Activated CD4-positive, alpha-beta T cell treated with anti-CD3 and anti-CD28 coated beads for 1 hour (primary cell): ENCODE measurements around the gene TSEN34.
A peak's percentile ranks its signal among the peaks of the same experiment; 100 is the strongest.
"Not testable (repeated sequence)": the region's sequence is repeated elsewhere in the genome, so short reads cannot be mapped to it uniquely, and the experiment has no call there.

Experiments
- DNase-seq: peaks from one replicate; pipeline ENCODE4 v3.0.0-alpha.2; 2020

TSEN34 gene

GRCh38 chr19:54209811-54210494 is 18.8 kb downstream of the TSEN34 start:
- no peak for DNase-seq

GRCh38 chr19:54211235-54211634 is 20.1 kb downstream of the TSEN34 start:
- DNase-seq: no peak

DNA sequence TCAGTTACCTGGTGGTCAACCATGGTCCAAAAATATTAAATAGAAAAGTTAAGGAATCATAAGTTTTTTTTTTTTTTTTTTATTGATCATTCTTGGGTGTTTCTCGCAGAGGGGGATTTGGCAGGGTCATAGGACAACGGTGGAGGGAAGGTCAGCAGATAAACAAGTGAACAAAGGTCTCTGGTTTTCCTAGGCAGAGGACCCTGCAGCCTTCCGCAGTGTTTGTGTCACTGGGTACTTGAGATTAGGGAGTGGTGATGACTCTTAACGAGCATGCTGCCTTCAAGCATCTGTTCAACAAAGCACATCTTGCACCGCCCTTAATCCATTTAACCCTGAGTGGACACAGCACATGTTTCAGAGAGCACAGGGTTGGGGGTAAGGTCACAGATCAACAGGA is 23.1 kb downstream of the TSEN34 start:
- not testable (repeated sequence) for DNase-seq

DNA sequence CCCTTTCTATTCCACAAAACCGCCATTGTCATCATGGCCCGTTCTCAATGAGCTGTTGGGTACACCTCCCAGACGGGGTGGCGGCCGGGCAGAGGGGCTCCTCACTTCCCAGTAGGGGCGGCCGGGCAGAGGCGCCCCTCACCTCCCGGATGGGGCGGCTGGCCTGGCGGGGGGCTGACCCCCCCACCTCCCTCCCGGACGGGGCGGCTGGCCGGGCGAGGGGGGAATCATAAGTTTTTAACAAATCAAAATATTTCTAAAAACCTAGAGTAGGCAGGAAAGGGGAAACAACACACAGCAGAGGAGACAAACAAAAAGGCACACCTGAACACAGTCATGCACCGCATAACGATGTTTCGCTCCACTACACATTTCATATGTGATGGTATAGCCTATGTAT is 23.6 kb downstream of the TSEN34 start:
- DNase-seq: not testable (repeated sequence)

DNA sequence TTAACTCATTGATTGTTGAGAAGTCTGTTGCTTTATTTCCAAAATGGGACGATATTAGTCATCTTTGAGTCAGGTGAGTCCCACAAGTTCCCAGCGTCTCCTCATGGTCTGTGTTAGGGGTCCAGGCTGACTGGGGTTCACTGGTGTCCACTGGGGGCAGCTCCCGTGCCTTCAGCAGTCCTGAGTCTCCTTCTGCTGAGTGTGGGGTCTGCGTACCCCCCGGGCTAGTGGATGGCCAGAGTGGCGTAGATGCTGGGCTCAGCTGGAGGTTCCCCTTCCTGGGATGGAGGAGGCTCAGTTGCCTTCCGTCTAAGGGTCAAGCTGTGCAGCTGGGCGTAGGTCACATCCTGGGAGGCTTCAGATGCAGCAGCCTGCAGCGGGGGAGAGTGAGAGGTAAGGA is 25.8 kb downstream of the TSEN34 start:
- DNase-seq: no peak

- not testable (repeated sequence) for DNase-seq
Measured at GRCh38 chr19:54217517-54218247, 26.6 kb downstream of the TSEN34 start.

DNA sequence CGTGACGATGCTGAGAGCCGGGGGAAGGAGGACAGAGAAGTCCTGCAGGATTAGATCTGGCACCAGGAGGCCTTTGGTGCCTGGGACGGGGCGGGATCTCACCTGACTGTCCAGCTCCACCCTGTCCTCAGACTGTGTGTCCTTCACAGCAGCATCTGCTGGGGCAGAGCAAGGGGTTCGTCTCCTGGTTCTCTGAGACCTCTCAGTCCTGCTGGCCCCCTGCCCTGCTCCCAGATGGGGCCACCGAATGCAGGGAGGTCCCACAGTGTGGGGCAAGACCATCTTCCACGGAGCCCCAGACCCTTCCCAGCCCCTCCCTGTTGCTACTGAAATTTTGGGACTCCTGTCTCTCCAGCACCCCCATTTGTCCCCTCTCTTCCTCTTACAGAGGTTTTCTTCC is 27.2 kb downstream of the TSEN34 start:
- DNase-seq: no peak

- no peak for DNase-seq
Measured at GRCh38 chr19:54218960-54219661, 28.0 kb downstream of the TSEN34 start.

DNA sequence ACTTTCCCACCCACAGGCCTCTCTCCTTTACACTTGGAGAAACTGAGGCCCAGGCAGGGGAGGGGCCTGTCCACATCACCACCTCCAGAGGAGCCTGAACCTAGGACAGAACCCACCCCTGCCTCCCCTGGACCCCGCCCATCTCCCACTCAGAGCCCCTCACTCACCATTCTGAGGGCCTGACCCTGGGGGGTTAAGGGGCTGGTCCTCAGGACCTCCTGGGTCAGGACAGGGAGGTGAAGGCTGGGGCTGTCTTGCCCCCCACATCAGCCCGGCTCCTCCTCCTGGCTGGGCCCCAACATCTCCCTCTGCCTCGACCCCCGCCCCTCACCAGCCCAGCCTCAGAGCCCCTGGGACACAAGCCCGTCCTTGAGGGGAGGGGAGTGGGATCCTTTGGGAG is 28.6 kb downstream of the TSEN34 start:
- DNase-seq: not testable (repeated sequence)

DNA sequence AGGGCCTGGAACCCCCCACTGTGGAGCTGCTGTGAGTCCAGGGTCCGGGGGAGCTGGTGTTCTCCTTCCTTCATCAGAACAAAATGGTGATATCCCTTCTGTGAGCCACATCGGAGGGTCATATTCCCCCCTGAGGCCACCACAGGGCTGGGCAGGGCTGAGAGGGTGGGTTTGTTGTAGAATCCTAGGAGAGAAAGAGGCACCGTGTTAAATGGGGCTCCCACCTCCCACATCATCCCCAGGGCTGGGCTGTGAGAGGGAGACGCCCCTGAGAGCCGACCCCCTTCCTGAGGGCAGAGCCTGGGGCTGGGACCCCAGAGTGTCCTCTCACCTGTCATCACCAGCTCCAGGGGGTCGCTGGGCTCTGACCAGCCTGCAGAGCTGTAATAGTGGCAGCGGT is 30.8 kb downstream of the TSEN34 start:
- not testable (repeated sequence) for DNase-seq

- DNase-seq: not testable (repeated sequence)
Measured at GRCh38 chr19:54222474-54223276, 31.6 kb downstream of the TSEN34 start, which contains the start of gene LILRB3. Gene LILRB3 (minus strand): TSS chr19:54223007. CDS start chr19:54222976, 31 bp downstream.

DNA sequence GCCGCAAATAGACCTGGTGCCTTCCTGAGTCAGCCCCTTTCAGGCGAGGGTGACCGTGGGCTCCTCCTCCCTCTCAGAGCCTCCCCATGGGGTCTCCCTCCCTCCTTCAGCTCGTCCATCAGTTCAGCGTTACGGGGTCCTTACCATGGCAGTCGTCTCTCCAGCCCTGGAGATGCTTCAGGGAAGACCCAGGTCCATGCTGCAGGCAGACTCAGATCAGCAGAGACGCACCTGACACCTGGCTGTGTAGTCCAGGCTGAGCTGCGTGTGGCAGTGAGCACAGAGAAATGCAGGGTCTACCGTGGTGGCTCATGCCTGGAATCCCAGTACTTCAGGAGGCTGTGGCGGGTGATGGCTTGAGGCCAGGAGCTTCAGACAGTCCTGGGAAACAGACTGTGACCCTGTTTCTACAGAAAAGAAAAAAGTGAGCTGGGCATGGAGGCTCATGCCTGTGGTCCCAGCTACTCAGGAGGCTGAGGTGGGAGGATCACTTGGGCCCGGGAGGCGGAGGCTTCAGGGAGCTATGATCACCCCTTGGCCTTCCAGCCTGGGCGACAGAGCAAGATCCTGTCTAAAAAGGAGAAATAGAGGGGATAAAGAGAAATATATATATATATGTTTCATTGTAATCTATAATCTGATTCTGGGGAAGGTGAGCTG is 32.3 kb downstream of the TSEN34 start:
- not testable (repeated sequence) for DNase-seq

GRCh38 chr19:54223937-54224281 is 32.8 kb downstream of the TSEN34 start:
- DNase-seq: not testable (repeated sequence)

DNA sequence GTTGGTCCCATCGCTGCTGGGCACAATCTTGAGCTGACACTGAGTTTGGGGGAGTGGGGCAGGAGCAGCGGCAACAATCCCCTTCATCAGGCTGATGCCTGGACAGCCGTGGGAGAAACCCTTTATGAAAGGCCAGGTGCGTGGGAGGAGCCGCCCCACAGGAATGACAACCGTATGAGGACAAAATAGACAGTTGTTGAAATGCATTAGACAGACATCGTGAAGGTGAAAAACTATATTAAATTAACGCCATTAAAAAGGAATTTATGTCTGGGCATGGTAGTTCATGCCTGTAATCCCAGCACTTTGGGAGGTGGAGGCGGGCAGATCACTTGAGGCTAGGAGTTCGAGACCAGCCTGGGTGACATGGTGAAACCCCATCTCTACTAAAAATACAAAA is 33.5 kb downstream of the TSEN34 start:
- not testable (repeated sequence) for DNase-seq

DNA sequence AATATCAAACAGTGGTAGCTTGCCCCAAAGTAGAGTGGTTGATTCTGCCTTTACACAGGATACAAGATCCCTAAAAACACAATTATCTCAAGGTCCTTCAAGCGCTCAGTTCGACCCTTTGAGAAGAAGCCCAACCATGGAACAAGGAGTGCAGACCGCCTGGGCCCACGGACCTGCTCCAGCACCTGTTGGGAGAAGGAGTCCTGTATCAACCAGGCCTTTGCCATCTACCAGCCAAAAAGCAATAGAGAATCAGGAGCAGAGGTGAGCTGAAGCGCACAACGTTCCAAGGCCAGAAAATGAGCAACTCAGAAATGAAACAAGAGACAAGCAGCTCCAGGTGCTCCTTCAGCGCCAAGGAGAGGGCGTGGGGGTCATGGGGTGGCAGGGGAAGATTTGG is 38.0 kb downstream of the TSEN34 start:
- DNase-seq: no peak

DNA sequence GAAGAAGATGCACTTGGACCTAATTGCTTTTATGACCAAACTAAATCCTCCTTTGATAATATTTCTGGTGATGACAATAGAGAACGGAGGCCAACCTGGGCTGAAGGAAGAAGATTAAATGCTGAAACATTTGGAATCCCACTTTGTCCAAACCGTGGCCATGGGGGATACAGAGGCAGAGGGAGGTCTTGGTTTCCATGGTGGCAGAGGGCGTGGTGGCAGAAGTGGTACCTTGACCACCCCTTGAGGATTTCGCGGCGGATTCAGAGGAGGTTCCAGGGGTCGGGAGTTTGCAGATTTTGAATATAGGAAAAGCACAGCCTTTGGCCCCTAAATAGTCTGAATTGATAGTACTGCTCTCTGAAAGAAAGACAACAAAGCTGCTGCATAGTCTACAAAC is 38.9 kb downstream of the TSEN34 start:
- no peak for DNase-seq

GRCh38 chr19:54231077-54231931 is 40.2 kb downstream of the TSEN34 start:
- DNase-seq: peak; percentile 76

GRCh38 chr19:54233941-54234340 is 42.8 kb downstream of the TSEN34 start:
- no peak for DNase-seq

DNA sequence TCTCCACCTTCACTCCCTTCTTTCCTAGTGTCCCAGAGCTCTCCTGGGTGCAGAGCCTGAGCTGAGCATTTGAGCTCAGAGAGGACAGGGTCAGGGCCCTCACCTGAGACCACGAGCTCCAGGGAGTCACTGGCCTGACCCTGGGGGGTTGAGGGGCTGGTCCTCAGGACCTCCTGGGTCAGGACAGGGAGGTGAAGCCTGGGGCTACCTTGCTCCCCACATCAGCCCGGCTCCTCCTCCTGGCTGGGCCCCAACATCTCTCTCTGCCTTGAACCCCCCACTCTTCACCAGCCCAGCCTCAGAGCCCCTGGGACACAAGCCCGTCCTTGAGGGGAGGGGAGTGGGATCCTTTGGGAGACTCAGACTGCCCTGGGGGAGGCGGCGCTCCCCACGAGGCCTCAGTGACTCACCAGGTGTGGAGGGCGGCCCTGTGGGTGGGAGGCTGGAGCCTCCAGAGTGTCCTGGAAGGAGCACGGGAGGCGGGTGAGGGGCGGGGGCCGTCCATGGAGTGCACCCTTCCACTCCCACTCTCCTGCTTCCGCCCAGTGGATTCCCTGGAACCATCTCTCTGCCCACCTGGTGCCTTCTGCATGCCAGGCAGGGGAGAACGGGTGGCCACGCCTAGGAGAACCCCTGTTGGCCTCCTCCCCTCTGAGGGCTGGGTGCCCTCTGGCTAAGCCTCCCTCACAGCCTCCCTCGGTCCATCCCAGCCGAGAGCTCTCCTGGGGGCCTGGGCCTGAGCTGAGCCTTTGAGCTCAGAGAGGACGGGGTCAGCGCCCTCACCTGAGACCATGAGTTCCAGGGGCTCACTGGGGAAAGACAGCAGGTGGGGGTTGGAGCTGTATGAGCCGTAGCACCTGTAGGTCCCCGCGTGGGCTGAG is 48.6 kb downstream of the TSEN34 start:
- DNase-seq: not testable (repeated sequence)
